Measurements from ENCODE around the gene WFS1.

DNA sequence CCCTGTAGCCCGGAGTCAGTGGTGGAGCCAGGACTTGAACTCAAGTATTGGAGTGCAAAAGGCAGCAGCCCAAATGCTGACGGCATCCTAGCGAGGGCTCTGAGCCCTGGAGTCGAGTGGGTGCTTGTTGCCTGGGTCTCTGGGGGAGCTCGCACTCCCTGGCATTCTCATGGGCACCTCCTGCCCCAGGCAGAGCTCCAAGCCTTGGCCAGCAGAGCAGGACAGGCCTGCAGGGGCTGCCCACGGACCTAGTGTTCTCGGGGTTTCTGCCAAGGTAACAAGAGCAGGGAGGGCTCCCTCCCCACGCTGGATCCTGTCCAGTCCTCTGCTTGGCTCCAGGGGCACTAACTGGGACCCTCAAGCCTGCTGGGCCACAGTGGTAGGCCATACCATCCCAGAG lies 17.6 kb upstream of the WFS1 start:
- TF ChIP-seq, protein P1, sequence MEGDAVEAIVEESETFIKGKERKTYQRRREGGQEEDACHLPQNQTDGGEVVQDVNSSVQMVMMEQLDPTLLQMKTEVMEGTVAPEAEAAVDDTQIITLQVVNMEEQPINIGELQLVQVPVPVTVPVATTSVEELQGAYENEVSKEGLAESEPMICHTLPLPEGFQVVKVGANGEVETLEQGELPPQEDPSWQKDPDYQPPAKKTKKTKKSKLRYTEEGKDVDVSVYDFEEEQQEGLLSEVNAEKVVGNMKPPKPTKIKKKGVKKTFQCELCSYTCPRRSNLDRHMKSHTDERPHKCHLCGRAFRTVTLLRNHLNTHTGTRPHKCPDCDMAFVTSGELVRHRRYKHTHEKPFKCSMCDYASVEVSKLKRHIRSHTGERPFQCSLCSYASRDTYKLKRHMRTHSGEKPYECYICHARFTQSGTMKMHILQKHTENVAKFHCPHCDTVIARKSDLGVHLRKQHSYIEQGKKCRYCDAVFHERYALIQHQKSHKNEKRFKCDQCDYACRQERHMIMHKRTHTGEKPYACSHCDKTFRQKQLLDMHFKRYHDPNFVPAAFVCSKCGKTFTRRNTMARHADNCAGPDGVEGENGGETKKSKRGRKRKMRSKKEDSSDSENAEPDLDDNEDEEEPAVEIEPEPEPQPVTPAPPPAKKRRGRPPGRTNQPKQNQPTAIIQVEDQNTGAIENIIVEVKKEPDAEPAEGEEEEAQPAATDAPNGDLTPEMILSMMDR (IDR thresholded peaks at IDR 0.05; ENCODE audit: low read length) = no peak
- TF ChIP-seq EZH2phosphoT487 (IDR thresholded peaks at IDR 0.05; ENCODE audit: low read length) = no peak
